ENCODE data around the gene TXNDC17. TPM values are rescaled to one million over a fixed set of nuclear protein-coding genes. Genes with fewer than 3 reads are reported as not detected.

TXNDC17 gene
- total RNA-seq, 1 donor from 2014 or later = 53.2 TPM

- no peak for TF ChIP-seq CTCF (IDR thresholded peaks at IDR 0.05; ENCODE audit: borderline replicate concordance)
- H3K27me3 ChIP-seq (ENCODE audit: low read depth) = peaks cover 93% of the 10 kb centered on the region
- H3K4me3 ChIP-seq = no peak overlapping the region
- no peaks in the 10 kb centered on the region for H3K4me1 ChIP-seq
- DNase-seq = no peak
- H3K36me3 ChIP-seq = no peaks in the 10 kb centered on the region
- H3K27ac ChIP-seq (replicated peaks) = no peak overlapping the region
- intact Hi-C loops (cut with micrococcal nuclease) = no loop called here
- H3K9me3 ChIP-seq (replicated peaks) = no peaks in the 10 kb centered on the region
Observed at GRCh38 chr17:6681176-6681575, 40.3 kb downstream of the TXNDC17 start.

- H3K4me3 ChIP-seq = no peak overlapping the region
- H3K27me3 ChIP-seq (ENCODE audit: low read depth) = peaks cover 92% of the 10 kb centered on the region
- no peaks in the 10 kb centered on the region for H3K36me3 ChIP-seq
- H3K4me1 ChIP-seq = no peaks in the 10 kb centered on the region
- no peak for TF ChIP-seq CTCF (IDR thresholded peaks at IDR 0.05; ENCODE audit: borderline replicate concordance)
- no peak overlapping the region for H3K27ac ChIP-seq (replicated peaks)
- DNase-seq = no peak
- intact Hi-C loops (cut with micrococcal nuclease) = no loop called here
- H3K9me3 ChIP-seq (replicated peaks) = no peaks in the 10 kb centered on the region
Observed at GRCh38 chr17:6681671-6682070, 40.8 kb downstream of the TXNDC17 start.

GRCh38 chr17:6682339-6682738 is 41.5 kb downstream of the TXNDC17 start:
- DNase-seq = no peak
- Histone ChIP-seq H3K27me3 (ENCODE audit: low read depth) (peaks cover 85% of the 10 kb centered on the region), H3K27ac (replicated peaks) (no peak overlapping the region), H3K36me3 (no peaks in the 10 kb centered on the region), H3K4me3 (no peak overlapping the region), H3K4me1 (no peaks in the 10 kb centered on the region), H3K9me3 (replicated peaks) (no peaks in the 10 kb centered on the region)
- TF ChIP-seq CTCF (IDR thresholded peaks at IDR 0.05; ENCODE audit: borderline replicate concordance) = no peak
- intact Hi-C loops (cut with micrococcal nuclease) = no loop called here

GRCh38 chr17:6683081-6683684 is 42.3 kb downstream of the TXNDC17 start:
- Histone ChIP-seq H3K9me3 (replicated peaks) (no peaks in the 10 kb centered on the region), H3K36me3 (no peaks in the 10 kb centered on the region), H3K4me1 (no peaks in the 10 kb centered on the region), H3K27ac (replicated peaks) (no peak overlapping the region), H3K4me3 (no peak overlapping the region), H3K27me3 (ENCODE audit: low read depth) (peaks cover 77% of the 10 kb centered on the region)
- DNase-seq = no peak
- intact Hi-C loops (cut with micrococcal nuclease) = no loop called here
- TF ChIP-seq CTCF (IDR thresholded peaks at IDR 0.05; ENCODE audit: borderline replicate concordance) = no peak

GRCh38 chr17:6683730-6684459 is 43.0 kb downstream of the TXNDC17 start:
- Histone ChIP-seq H3K36me3 (no peaks in the 10 kb centered on the region), H3K9me3 (replicated peaks) (no peaks in the 10 kb centered on the region), H3K27me3 (ENCODE audit: low read depth) (peaks cover 71% of the 10 kb centered on the region), H3K27ac (replicated peaks) (no peak overlapping the region), H3K4me3 (no peak overlapping the region), H3K4me1 (no peaks in the 10 kb centered on the region)
- TF ChIP-seq CTCF (IDR thresholded peaks at IDR 0.05; ENCODE audit: borderline replicate concordance) = no peak
- no peak for DNase-seq
- intact Hi-C loops (cut with micrococcal nuclease) = no loop called here
